ENCODE measurements around the gene FFAR2.

DNA sequence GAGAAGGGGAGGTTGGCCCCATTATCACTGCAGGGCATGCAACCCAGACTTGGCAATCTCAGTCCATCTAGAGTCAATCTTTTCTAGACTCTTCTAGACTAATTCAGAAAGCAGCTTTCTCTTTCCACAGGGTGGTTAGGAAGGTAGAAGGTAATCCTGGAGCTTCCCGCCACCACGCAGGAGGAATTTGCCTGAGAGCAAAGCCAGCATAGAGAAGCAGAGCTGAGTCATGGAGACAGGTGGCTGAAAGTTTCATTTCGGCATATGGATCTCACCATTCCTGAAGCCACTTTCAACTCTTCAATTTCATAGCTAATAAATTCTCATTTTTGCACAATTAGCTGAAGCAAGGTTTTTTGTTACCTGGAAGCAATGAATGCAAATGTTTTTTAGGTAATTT, 29.0 kb upstream of the FFAR2 start:
- TF ChIP-seq, protein P1, sequence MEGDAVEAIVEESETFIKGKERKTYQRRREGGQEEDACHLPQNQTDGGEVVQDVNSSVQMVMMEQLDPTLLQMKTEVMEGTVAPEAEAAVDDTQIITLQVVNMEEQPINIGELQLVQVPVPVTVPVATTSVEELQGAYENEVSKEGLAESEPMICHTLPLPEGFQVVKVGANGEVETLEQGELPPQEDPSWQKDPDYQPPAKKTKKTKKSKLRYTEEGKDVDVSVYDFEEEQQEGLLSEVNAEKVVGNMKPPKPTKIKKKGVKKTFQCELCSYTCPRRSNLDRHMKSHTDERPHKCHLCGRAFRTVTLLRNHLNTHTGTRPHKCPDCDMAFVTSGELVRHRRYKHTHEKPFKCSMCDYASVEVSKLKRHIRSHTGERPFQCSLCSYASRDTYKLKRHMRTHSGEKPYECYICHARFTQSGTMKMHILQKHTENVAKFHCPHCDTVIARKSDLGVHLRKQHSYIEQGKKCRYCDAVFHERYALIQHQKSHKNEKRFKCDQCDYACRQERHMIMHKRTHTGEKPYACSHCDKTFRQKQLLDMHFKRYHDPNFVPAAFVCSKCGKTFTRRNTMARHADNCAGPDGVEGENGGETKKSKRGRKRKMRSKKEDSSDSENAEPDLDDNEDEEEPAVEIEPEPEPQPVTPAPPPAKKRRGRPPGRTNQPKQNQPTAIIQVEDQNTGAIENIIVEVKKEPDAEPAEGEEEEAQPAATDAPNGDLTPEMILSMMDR (IDR thresholded peaks at IDR 0.05; ENCODE audit: low read depth, low read length) = no peak
- no peak for TF ChIP-seq MYC (IDR thresholded peaks at IDR 0.05; ENCODE audit: low read depth, low read length)

Data from NB4 (cell line).